PC-3 (cell line): ENCODE measurements around the gene LYRM4.

ENCODE experiments used
- CTCF ChIP-seq: fragments of 300-600 bp; sonication (generic); conservative IDR thresholded peaks from 2 replicates; pipeline ENCODE4 v1.5.1; 2017; ENCODE audit warnings: antibody characterized with exemption, low read depth, mild to moderate bottlenecking, low read length
- EZH2 ChIP-seq: fragments of 300-600 bp; sonication (generic); IDR thresholded peaks from one replicate; pipeline ENCODE4 v1.6.1; 2017; ENCODE audit warnings: antibody characterized with exemption, mild to moderate bottlenecking, low read length; ENCODE audit not compliant: unreplicated experiment

- TF ChIP-seq CTCF (no peak), EZH2 (no peak)
These were observed 45.0 kb downstream of the LYRM4 start for GRCh38 chr6:5215799-5216198.
